ENCODE results near the gene PGAM2. TPM values are rescaled to one million over a fixed set of nuclear protein-coding genes. Genes with fewer than 3 reads are reported as not detected.

The PGAM2 gene
- total RNA-seq, 1 experiment from 2014 or later: not detected

DNA sequence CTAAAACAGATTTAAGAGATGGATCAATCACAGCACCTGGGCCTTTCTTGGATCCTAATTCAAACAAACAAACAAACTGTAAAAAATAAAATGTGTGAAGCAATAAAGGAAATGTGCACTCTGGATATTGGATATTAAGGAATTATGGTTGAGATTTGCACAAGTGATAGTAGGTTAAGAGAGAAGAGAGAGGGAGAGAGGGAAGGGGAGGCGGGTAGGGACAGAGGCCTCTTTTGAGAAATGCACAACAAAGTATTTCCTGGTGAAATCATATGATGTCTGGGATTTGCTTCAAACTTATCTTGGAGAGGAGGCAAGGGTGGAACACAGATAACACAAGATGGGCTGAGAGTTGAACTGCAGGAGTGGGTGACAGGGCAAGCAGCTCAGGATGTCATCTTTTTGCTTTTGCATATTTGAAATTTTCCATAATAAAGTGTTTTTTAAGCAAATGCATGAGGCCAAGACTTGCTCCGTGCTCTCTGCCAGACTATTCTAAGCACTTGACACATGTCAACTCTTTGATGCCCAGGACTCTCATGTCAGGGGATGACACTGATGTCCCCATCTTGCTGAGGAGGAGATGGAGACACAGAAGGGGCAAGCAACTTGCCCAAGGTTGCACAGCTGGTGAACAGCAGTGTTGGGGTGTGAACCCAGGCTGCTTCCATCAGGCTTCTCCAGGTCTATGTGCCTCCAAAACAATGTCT lies 29.7 kb upstream of the PGAM2 start:
- in situ Hi-C loops (cut with HindIII; ENCODE audit: low pct_unique_long_range_greater_than_20kb, low sequenced_read_pairs): loop anchor here (25.0 kb wide), 1 partner anchor 117 kb away; the partner anchor contains the start of gene YKT6
- DNase-seq (ENCODE audit: low read depth, low spot score): peak; percentile 81

DNA sequence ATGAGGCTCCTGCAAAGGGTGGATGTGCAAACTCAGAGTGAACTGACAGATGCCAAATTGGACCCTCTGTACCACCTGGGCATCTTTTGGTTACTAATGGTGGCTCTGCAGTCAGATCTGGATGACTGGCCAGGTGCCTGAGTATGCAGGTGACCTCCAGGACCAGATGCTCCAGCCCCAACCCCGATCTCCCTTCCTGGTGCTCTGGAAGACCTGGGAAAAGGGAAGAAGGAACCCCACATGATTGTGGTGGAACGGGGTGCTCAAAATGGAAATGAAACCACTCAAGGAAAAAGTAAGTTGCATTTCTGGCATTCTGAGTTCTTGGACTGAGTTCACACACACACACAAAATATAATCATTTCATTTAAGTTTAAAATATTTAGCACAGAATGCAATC lies 29.0 kb upstream of the PGAM2 start:
- DNase-seq (ENCODE audit: low read depth, low spot score): no peak
- in situ Hi-C loops (cut with HindIII; ENCODE audit: low pct_unique_long_range_greater_than_20kb, low sequenced_read_pairs): loop anchor here (25.0 kb wide), 1 partner anchor 118 kb away; the partner anchor contains the start of gene YKT6

DNA sequence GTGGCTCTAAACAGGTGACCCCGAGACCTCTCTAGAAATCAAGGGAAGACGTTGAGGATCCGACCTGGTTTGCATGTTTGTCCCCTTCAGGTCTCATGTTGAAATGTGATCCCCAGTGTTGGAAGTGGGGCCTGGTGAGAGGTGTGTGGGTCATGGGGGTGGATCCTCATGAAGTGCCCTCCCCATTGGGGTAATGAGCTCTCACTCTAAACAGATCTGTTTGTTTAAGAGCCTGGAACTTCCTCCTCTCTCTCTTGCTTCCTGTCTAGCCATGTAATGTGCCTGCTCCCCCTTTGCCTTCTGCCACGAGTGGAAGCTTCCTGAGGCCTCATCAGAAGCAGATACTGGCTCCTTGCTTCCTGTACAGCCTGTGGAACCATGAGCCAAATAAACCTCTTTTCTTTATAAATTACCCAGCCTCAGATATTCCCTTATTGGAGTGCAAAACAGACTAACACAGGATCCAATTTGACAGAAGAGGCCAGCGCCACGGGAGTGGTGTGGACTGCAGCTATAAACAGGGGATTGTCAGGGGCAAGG lies 27.8 kb upstream of the PGAM2 start:
- in situ Hi-C loops (cut with HindIII; ENCODE audit: low pct_unique_long_range_greater_than_20kb, low sequenced_read_pairs): loop anchor here (25.0 kb wide), 1 partner anchor 119 kb away; the partner anchor contains the start of gene YKT6
- DNase-seq (ENCODE audit: low read depth, low spot score): no peak

DNA sequence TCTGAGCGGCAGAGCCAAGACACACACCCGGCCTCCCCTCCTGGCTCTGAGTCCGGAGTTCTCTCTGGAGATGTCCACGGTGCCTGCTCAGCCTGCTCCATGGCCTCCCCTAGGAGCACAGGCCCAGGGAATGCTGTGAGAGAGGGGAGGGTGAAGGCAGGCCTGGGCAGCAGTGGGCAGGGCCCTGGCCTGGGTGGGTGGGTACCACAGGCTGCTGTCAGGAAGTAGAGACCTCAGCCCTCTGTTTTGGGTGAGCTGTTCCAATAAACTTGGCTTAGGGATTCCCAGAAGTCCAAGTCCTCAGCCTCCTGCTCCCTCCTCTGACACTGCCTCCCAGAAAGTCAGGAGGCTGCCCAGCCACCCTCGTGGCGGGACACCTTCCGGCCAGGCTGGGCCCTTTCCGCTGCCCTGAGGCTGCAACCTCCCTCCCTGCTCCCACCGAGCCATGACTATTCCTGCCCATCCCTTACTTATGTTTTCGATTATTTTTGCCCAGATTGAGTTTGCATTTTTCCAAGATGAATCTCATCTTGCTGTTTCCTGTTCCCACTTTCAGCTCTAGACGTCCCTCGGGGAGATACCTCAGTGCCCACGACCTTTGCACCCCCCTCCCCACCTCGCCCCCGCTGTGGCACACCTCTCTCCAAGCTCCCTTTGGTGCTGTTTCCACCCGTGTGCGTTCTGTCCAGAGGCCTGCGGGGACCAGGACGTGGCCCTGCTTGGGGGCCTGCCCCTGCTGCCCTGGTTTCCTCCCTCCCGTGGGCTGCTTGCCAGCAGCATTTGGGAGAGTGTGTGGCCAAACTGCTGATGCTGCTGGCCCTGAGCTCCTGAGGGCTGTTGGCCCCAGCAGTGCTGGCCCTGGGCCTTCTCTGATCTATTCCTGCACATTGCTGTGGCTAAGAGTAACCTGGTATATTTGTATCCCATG lies 22.8 kb upstream of the PGAM2 start:
- in situ Hi-C loops (cut with HindIII; ENCODE audit: low pct_unique_long_range_greater_than_20kb, low sequenced_read_pairs): loop anchor here (25.0 kb wide), 1 partner anchor 124 kb away; the partner anchor contains the start of gene YKT6
- peak; percentile 37 for DNase-seq (ENCODE audit: low read depth, low spot score)

DNA sequence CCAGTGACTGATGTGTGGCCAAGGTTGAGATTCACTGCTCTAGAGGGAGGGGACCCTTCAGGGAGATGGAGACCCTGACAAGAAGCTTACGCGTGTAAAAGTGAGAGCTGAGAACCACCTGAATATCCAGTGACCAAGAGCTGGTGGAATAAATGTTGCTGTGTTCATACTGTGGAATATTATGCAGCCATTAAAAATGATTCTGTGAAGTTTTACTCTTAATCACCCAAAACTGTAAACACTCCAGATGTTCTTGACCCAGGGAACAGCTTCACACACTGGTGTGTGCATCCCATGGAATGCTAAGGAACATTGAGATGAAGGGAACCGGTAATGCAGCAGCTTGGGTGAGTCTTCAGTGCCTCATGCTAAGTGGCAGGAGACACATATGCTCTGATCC lies 21.3 kb upstream of the PGAM2 start:
- no peak for DNase-seq (ENCODE audit: low read depth, low spot score)
- in situ Hi-C loops (cut with HindIII; ENCODE audit: low pct_unique_long_range_greater_than_20kb, low sequenced_read_pairs): loop anchor here (25.0 kb wide), 1 partner anchor 126 kb away; the partner anchor contains the start of gene YKT6

DNA sequence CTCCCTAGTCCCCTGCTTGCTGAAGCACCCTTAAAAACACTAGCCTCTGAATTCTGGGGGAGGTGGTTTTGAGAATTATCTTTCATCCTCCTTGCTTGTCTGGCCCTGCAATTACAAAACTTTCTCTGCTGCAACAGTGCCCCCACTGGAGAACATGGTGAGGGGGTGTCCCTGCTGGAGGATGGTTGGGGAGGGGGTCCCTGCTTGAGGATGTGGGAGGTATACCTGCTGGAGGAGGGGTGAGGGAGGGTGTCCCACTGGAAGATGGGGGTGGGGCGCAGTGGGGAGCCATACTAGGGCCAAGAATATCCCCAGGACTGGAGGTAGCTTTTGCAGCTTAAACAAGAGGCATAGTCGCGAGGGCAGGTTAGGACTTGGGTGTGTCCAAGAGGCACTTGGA lies 20.2 kb upstream of the PGAM2 start:
- no peak for DNase-seq (ENCODE audit: low read depth, low spot score)
- in situ Hi-C loops (cut with HindIII; ENCODE audit: low pct_unique_long_range_greater_than_20kb, low sequenced_read_pairs): loop anchor here (25.0 kb wide), 1 partner anchor 127 kb away; the partner anchor contains the start of gene YKT6

DNA sequence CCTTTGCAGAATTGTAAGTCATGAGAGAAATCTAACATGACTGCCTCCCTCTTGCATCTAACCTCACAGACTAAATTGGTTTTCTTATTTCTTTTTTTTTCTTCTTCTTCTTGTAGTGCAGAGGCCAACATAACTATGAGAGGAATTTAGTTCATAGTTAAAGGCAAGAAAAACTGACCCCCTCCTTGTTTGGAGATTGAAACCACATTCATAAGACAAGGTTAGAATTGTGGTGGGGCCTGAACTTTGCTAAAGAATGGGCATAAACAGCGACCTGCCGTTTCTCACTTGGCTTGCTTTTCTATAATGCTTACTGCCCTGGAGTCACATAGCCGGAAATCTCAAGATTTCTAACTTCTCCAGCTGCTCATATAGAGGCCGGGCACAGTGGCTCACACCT lies 19.3 kb upstream of the PGAM2 start:
- in situ Hi-C loops (cut with HindIII; ENCODE audit: low pct_unique_long_range_greater_than_20kb, low sequenced_read_pairs): loop anchor here (25.0 kb wide), 1 partner anchor 128 kb away; the partner anchor contains the start of gene YKT6
- no peak for DNase-seq (ENCODE audit: low read depth, low spot score)

DNA sequence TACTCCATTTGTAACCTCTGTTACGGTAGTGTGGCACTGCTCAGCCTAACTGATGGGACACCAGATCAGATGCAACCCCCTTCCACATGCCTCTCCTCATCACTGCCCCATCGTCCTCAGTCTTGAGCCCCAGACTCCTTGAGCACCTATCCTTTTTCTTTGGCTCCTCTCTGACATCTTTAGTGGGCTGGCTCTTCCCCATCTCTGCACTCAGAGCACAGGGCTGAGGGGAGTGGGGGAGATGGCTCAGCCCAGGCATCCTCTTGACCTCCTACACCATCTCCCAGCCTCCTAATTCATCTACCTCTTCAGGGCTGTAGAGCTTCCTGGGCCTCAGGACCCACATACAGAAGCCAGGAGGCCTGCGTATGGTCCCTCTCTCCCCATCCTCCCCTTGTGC lies 18.4 kb upstream of the PGAM2 start:
- in situ Hi-C loops (cut with HindIII; ENCODE audit: low pct_unique_long_range_greater_than_20kb, low sequenced_read_pairs): loop anchor here (25.0 kb wide), 1 partner anchor 129 kb away; the partner anchor contains the start of gene YKT6
- DNase-seq (ENCODE audit: low read depth, low spot score): no peak

DNA sequence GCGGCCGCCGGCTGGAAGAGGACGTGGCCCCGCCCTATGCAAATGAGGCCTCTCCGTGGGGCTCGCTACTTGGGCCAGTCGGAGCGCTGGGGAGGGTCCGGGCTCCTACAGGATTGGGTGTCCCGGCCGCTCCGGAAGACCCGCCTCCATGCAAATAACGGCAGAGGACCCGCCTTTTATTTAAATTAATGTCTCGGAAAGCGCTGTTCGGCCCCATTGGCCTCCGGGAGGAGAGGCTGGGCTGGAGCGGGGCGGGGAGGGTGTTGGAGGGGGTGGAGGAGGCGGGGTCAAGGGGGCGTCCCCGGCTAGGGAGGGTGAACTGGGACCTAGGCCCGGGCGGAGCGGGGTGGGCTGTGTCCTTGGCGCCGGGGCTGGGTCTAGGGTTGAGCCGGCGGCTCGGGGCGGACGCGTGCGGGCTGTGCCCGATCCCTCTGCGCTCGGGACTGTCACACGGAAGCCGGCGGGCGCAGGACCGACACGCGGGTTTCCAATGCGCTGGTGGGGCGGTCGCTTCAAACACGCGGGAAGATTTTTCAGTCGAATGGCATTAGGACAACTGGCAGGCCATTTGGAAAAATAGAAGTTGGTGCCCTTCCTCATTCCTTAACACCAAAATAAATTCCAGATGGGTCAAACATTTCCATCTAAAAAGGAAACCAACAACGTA lies 17.3 kb upstream of the PGAM2 start:
- in situ Hi-C loops (cut with HindIII; ENCODE audit: low pct_unique_long_range_greater_than_20kb, low sequenced_read_pairs): loop anchor here (25.0 kb wide), 1 partner anchor 130 kb away; the partner anchor contains the start of gene YKT6
- DNase-seq (ENCODE audit: low read depth, low spot score): peak; percentile 100

DNA sequence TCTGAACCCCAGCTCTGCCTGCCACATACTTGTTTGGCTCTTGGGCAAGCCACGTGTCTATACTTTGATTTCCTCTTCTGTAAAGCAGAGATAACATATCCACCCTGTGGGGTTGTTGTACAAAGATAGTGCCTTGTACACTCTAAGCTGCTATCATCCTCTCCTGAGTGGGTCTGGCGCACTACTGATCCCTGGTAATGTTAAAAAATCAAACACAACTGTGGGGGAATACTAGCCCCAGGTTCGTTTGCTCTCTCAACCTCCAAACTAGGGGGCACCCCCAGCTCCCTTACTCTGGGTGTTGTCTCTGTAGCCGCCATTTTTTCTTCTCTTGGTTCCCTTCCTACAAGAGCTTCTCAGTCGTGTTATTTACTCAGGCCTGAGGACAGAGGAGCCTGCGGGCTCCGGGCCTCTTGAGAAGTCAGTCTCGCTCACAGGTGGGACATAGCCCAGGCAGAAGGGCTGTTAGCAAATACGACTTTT lies 15.9 kb upstream of the PGAM2 start:
- no peak for DNase-seq (ENCODE audit: low read depth, low spot score)
- in situ Hi-C loops (cut with HindIII; ENCODE audit: low pct_unique_long_range_greater_than_20kb, low sequenced_read_pairs): loop anchor here (25.0 kb wide), 1 partner anchor 131 kb away; the partner anchor contains the start of gene YKT6

DNA sequence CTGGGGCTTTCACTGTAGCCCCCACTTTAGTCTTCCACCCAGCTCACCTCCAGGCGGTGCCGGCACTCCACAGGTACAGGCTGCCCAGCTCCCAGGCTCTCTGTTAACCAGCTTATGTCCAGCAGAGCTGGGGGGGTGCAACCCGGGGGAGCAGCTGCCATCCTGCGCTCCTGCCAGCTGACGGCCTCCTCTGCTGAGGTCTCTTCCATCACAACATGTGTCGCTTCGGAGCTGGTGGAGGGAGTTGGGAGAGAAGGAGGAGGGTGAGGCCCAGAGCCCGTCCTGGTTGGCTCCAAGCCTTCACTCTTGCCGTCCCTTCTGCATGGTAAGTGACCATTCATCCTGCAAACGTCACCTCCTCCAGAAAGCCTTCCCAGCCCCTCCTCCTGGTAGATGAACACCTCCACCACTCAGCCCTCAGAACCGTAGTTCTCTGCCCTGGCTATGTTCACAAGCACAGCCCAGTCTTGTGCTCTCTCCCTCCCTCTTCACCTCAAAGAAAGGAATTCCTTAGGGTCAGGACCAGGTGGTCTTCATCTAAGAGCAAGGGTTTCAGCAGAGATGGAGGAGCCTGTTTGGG lies 15.4 kb upstream of the PGAM2 start:
- no peak for DNase-seq (ENCODE audit: low read depth, low spot score)
- in situ Hi-C loops (cut with HindIII; ENCODE audit: low pct_unique_long_range_greater_than_20kb, low sequenced_read_pairs): loop anchor here (25.0 kb wide), 1 partner anchor 132 kb away; the partner anchor contains the start of gene YKT6

DNA sequence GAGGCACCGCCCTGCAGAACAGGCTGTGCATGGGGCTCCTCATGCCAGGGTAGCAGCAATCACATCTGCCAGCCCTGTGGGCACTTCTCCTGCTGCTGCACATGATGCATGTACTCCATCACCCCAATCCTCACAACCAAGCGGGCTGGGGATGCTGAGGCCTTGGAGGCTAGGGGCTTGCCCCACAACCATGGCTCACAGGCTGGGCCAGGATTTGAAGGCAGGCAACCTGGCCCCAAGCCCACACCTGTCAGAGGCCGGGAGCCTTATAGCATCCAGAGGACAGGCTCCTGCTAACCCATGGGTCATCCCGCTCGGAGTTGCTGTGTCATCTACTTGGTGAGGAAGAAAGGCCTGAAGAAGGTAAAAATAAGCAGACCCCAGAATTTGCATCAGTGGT lies 14.8 kb upstream of the PGAM2 start:
- no peak for DNase-seq (ENCODE audit: low read depth, low spot score)
- in situ Hi-C loops (cut with HindIII; ENCODE audit: low pct_unique_long_range_greater_than_20kb, low sequenced_read_pairs): loop anchor here (25.0 kb wide), 1 partner anchor 132 kb away; the partner anchor contains the start of gene YKT6

DNA sequence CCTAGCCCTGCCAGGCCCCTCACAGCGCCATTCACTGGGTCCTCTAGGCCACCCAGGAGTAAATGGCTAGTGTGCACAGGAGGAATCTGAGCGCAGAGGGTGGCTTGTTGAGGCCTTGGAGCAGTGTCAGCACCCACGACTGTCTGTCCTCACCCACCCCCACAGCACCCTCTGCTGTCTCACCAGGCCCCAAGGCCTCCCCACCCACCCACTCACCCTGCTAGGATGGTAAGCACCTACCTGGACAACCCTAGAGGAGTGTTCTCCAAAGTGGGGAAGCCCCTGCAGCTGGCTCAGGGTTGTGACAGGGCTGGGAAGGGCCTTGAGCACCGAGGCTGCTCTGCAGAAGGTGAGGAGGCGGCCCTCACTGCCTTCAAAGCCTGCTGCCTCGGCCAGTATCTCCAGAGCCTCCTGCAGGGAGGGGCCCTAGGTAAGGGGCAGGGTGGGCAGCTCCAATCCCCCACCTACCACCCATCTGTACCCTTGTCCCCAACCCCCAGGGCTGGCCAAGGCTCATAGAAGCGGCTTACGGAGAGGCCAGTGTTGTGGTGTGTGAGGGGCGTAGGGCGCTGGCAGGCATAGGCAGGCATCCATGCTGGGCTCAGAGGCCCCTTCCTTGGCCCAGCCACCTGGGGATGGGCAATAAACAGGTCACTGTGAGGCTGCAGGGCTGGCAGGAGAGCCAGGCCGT lies 14.1 kb upstream of the PGAM2 start:
- in situ Hi-C loops (cut with HindIII; ENCODE audit: low pct_unique_long_range_greater_than_20kb, low sequenced_read_pairs): loop anchor here (25.0 kb wide), 1 partner anchor 133 kb away; the partner anchor contains the start of gene YKT6
- DNase-seq (ENCODE audit: low read depth, low spot score): no peak

DNA sequence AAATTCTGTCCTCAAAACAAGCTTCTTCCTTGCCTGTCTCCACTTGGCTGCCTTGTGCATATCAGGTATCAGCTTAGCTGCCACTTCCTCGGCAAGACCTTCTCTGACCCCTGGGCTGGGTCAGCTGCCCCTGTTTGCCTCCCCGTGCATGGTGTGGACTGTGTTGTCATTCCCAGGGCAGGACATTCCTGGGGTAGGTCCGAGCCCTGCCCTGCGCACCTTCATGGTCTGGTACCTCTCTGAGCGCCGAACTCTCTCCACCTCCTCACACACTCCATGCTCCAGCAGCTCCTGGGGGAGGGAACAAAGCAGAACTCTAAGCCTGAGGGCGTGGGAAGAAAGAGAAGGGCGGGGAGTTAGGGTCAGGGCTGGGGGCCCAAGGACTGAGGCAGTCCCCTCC lies 13.2 kb upstream of the PGAM2 start:
- in situ Hi-C loops (cut with HindIII; ENCODE audit: low pct_unique_long_range_greater_than_20kb, low sequenced_read_pairs): loop anchor here (25.0 kb wide), 1 partner anchor 134 kb away; the partner anchor contains the start of gene YKT6
- no peak for DNase-seq (ENCODE audit: low read depth, low spot score)

DNA sequence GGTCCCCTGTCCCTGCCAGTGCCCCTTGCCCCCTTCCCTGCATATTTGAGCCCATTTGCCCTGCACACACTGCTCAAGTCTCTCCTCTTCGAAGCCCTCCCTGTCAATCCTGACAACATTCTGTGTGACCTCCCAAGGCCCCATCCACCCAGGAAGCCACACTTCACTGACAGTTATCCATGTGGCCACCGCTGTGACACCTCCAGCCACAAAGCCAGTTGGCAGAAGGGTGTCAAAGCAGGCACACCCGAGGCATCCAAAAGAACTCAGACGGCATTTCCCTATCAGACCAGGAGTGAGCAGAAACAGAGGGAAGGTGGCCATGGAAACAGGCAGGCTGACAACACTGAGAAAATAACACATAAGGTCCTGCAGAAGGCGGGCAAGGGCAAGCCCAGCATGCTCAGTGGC lies 12.3 kb upstream of the PGAM2 start:
- DNase-seq (ENCODE audit: low read depth, low spot score): no peak
- in situ Hi-C loops (cut with HindIII; ENCODE audit: low pct_unique_long_range_greater_than_20kb, low sequenced_read_pairs): loop anchor here (25.0 kb wide), 1 partner anchor 135 kb away; the partner anchor contains the start of gene YKT6

DNA sequence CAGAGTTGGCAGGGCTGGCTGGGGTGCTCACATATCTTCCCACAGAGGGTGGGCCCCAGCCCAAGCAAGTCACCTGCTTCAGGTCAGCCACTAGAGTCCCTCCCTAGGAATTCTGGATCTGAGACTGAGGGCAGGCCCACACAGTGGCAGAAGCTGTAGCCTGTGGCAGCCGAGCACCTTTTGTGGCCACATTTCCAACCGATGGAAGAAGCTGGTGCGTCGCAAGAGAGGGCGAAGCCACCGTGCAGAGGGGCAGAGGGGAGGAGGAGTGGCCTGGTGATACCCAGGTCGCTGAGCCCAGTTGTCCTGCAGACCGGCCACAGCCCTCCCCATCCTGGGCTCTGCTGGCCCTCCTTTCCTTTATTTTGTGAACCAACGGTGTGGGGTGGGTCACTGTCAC lies 11.7 kb upstream of the PGAM2 start:
- in situ Hi-C loops (cut with HindIII; ENCODE audit: low pct_unique_long_range_greater_than_20kb, low sequenced_read_pairs): loop anchor here (25.0 kb wide), 1 partner anchor 135 kb away; the partner anchor contains the start of gene YKT6
- no peak for DNase-seq (ENCODE audit: low read depth, low spot score)
